HCT116 (cell line): ENCODE measurements around the gene CCDC201.

Experiments used
- EZH2 ChIP-seq: fragments of 200-600 bp; sonication (generic); IDR thresholded peaks from 2 replicates; pipeline ENCODE4 v1.6.1; 2017; ENCODE audit warnings: antibody characterized with exemption, mixed run types
- POLR2A ChIP-seq: IDR thresholded peaks from 2 replicates; pipeline ENCODE4 v1.7.0; 2011; ENCODE audit warnings: borderline replicate concordance; ENCODE audit not compliant: insufficient read depth, insufficient read length; ENCODE audit errors: extremely low read depth

- TF ChIP-seq POLR2A, result no peak
- no peak for TF ChIP-seq EZH2
Measured at GRCh38 chr7:45901566-45901965, 28.7 kb upstream of the CCDC201 start.
